OCI-LY3 (cell line): ENCODE results near the gene RBM19.

Experiments used
- CTCF ChIP-seq: fragments of 200-600, 300-600 bp; sonication (generic); IDR thresholded peaks from 2 replicates; pipeline ENCODE4 v1.5.1; 2014; ENCODE audit warnings: antibody characterized with exemption, low read length, low read depth
- EZH2phosphoT487 ChIP-seq: fragments of 200-600 bp; shearing (Covaris generic); IDR thresholded peaks from 2 replicates; pipeline ENCODE4 v1.6.1; 2018; ENCODE audit warnings: antibody characterized with exemption, mixed run types, low read depth

- TF ChIP-seq EZH2phosphoT487 (no peak), CTCF (no peak)
Measured at GRCh38 chr12:113935459-113935858, 30.7 kb downstream of the RBM19 start.
